Measurements from ENCODE around the gene DLL1.

DNA sequence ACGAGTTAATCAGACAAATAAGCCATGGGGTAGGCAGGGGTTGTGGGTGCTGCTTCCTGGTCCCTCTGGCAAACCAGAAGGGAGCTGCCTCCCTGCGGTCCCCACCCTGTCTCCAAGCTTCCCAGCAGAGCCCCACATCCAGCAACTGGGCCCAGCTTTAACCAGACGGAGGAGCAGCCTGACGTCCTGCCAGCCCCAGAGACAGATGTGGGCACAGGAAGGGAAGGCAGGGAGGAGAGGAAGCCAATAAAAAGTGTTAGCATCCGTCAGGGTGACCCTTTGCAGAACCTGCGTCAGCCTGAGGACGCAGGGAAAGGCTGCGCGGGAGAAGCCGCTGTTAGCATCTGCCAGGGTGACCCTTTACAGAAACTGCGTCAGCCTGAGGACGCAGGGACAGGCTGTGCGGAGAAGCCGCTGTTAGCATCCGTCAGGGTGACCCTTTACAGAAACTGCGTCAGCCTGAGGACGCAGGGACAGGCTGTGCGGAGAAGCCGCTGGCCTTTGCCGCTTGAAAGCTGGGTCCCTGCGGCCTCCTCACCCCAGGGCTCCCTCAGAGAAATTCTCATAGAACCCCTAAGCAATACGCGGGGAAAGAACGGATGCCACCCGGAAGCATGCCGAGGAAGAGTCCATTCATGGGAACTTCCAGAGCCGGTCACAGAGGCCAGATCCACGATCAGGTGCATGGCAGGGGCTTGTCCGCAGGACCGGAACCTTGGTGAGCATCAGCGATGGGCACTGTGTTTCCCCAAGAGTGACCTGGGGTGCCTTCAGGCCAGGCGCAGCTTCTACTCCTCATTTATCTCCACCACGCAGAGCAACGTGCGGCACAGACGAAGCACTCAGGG lies 15.9 kb downstream of the DLL1 start:
- TF ChIP-seq, protein P1, sequence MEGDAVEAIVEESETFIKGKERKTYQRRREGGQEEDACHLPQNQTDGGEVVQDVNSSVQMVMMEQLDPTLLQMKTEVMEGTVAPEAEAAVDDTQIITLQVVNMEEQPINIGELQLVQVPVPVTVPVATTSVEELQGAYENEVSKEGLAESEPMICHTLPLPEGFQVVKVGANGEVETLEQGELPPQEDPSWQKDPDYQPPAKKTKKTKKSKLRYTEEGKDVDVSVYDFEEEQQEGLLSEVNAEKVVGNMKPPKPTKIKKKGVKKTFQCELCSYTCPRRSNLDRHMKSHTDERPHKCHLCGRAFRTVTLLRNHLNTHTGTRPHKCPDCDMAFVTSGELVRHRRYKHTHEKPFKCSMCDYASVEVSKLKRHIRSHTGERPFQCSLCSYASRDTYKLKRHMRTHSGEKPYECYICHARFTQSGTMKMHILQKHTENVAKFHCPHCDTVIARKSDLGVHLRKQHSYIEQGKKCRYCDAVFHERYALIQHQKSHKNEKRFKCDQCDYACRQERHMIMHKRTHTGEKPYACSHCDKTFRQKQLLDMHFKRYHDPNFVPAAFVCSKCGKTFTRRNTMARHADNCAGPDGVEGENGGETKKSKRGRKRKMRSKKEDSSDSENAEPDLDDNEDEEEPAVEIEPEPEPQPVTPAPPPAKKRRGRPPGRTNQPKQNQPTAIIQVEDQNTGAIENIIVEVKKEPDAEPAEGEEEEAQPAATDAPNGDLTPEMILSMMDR (IDR thresholded peaks at IDR 0.05 in 4 of 5, conservative IDR thresholded peaks at IDR 0.05 in 1 of 5): no peak
- TF ChIP-seq POLR2A (IDR thresholded peaks at IDR 0.05): no peak

Data from gastrocnemius medialis (tissue), 4 donors.